Stimulated activated CD4-positive, alpha-beta T cell treated with anti-CD3 and anti-CD28 coated beads, Interleukin-12 subunit alpha, Interleukin-12 subunit beta, amount 100 ng/mL, for 48 hours (primary cell): ENCODE measurements around the gene STEEP1.

Experiments used
- DNase-seq, 3 donors: peaks; one replicate each; pipeline ENCODE4 v3.0.0-alpha.2; 2020; ENCODE audit warnings: low read depth in 2 of 3, low spot score in 1 of 3

Gene STEEP1

DNA sequence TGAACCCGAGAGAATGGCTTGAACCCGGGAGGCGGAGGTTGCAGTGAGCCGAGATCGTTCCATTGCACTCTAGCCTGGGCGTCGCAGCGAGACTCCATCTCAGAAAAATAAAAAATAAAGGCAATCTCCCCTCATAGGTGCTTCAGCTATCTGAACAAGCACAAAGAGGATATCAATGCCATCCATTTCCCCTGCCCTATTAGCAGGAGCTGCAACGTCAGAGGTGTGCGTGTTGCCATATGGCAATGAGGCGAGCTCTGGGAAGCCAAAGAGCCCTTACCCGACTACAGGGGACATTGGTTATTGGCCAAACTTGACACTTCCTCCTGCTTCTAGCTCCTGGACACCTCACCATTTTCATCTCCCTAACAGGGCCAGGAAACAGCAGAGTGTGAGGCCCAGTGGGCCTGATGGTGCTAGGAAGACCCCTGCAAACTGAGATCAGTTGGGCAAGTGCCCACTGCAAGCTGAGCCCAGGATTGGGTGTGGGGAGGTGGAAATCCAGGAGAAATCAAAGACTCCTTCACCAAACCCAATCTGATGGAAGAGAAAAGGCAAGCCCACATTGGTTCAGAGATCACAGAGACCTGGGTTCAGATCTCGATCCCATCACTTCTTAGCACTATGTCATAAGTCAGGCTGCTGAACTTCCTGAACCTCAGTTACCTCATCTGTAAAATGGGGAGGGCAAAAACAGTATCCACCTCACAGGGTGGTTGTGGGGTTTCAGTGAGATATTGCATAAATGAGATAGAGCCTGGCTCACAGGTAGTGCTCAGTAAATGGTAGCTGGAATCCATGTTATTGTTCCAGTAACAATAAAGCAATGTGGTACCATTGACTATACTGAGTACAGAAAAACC is 75.8 kb downstream of the STEEP1 start:
- no peak for DNase-seq

- DNase-seq = peak in 1 of 3 donors; percentile 43
Observed at GRCh38 chrX:119488749-119489148, 76.5 kb downstream of the STEEP1 start.
